Stimulated activated CD4-positive, alpha-beta T cell treated with anti-CD3 and anti-CD28 coated beads, Interleukin-4, amount 100 ng/mL, for 24 hours (primary cell): ENCODE measurements around the gene TMEM169.
"Not testable (repeated sequence)": the region's sequence is repeated elsewhere in the genome, so short reads cannot be mapped to it uniquely, and the experiment has no call there.

ENCODE experiments used
- DNase-seq: peaks from one replicate; pipeline ENCODE4 v3.0.0-alpha.2; 2020

Gene TMEM169

GRCh38 chr2:216072473-216072872, 9.2 kb upstream of the TMEM169 start:
- no peak for DNase-seq

GRCh38 chr2:216073773-216074172, 7.9 kb upstream of the TMEM169 start:
- DNase-seq: no peak

GRCh38 chr2:216074380-216074779, 7.3 kb upstream of the TMEM169 start:
- DNase-seq: no peak

GRCh38 chr2:216074794-216075193, 6.9 kb upstream of the TMEM169 start:
- no peak for DNase-seq

GRCh38 chr2:216075510-216076485, 5.9 kb upstream of the TMEM169 start:
- no peak for DNase-seq

GRCh38 chr2:216078776-216079175, 2.9 kb upstream of the TMEM169 start:
- DNase-seq: no peak

- DNase-seq: not testable (repeated sequence)
Observed at GRCh38 chr2:216080048-216080447, 1.7 kb upstream of the TMEM169 start.

- no peak for DNase-seq
Observed at GRCh38 chr2:216081012-216081411, 707 bp upstream of the TMEM169 start.

- DNase-seq: no peak
Observed at GRCh38 chr2:216082117-216082711, 495 bp downstream of the TMEM169 start.

GRCh38 chr2:216082805-216083204, 1.1 kb downstream of the TMEM169 start:
- peak; percentile 17 for DNase-seq

GRCh38 chr2:216083464-216084281, 2.0 kb downstream of the TMEM169 start:
- no peak for DNase-seq

GRCh38 chr2:216084547-216084946, 2.8 kb downstream of the TMEM169 start:
- peak; percentile 22 for DNase-seq

- no peak for DNase-seq
Observed at GRCh38 chr2:216086207-216086893, 4.6 kb downstream of the TMEM169 start.

GRCh38 chr2:216090369-216090786, 8.7 kb downstream of the TMEM169 start:
- no peak for DNase-seq

- DNase-seq: no peak
Observed at GRCh38 chr2:216092646-216093045, 10.9 kb downstream of the TMEM169 start.

- no peak for DNase-seq
Observed at GRCh38 chr2:216094701-216095100, 13.0 kb downstream of the TMEM169 start.

GRCh38 chr2:216098421-216099334, 17.0 kb downstream of the TMEM169 start:
- DNase-seq: no peak

GRCh38 chr2:216101109-216101508, 19.4 kb downstream of the TMEM169 start:
- DNase-seq: no peak

GRCh38 chr2:216103213-216103612, 21.5 kb downstream of the TMEM169 start:
- DNase-seq: no peak

GRCh38 chr2:216104691-216105090, 23.0 kb downstream of the TMEM169 start:
- no peak for DNase-seq

GRCh38 chr2:216107320-216107719, 25.6 kb downstream of the TMEM169 start:
- no peak for DNase-seq

- DNase-seq: no peak
Observed at GRCh38 chr2:216107760-216108159, 26.0 kb downstream of the TMEM169 start.
